Measurements from ENCODE around the gene MAGI2. TPM values are rescaled to one million over a fixed set of nuclear protein-coding genes. Genes with fewer than 3 reads are reported as not detected.

MAGI2 gene
- total RNA-seq, 2 donors from 2014 or later, result 0.08 to 0.19 TPM

GRCh38 chr7:78852951-78853350 is 600.5 kb downstream of the MAGI2 start:
- Mint-ChIP-seq H3K27ac (no peak overlapping the region), H3K4me3 (no peak overlapping the region), H3K36me3 (peaks cover 2% of the 10 kb centered on the region), H3K27me3 (no peaks in the 10 kb centered on the region), H3K4me1 (ENCODE audit: low read depth in 2 of 2) (no peaks in the 10 kb centered on the region), H3K9me3 (peaks cover 5% of the 10 kb centered on the region)
- no peak for ATAC-seq
- DNase-seq (ENCODE audit: low spot score), result no peak

GRCh38 chr7:78850093-78850740 is 603.2 kb downstream of the MAGI2 start:
- no peak for ATAC-seq

GRCh38 chr7:78845155-78845554 is 608.3 kb downstream of the MAGI2 start:
- Mint-ChIP-seq H3K27ac (no peak overlapping the region), H3K36me3 (peaks cover 6% of the 10 kb centered on the region), H3K4me3 (no peak overlapping the region), H3K9me3 (peaks cover 4% of the 10 kb centered on the region), H3K4me1 (ENCODE audit: low read depth in 2 of 2) (no peaks in the 10 kb centered on the region), H3K27me3 (no peaks in the 10 kb centered on the region)
- DNase-seq (ENCODE audit: low spot score) (no peak), ATAC-seq (no peak)

More at GRCh38 chr7:78850093-78850740, 603.2 kb downstream of the MAGI2 start:
- Mint-ChIP-seq H3K36me3 (no peaks in the 10 kb centered on the region), H3K4me1 (ENCODE audit: low read depth in 2 of 2) (no peaks in the 10 kb centered on the region), H3K9me3 (no peaks in the 10 kb centered on the region), H3K4me3 (no peak overlapping the region), H3K27me3 (no peaks in the 10 kb centered on the region), H3K27ac (no peak overlapping the region)
- DNase-seq (ENCODE audit: low spot score), result no peak

GRCh38 chr7:78842068-78842467 is 611.4 kb downstream of the MAGI2 start:
- ATAC-seq, result no peak
- peaks cover 6% of the 10 kb centered on the region for H3K36me3 Mint-ChIP-seq

GRCh38 chr7:78835897-78836296 is 617.6 kb downstream of the MAGI2 start:
- Mint-ChIP-seq H3K27me3 (no peaks in the 10 kb centered on the region), H3K27ac (no peak overlapping the region), H3K4me1 (ENCODE audit: low read depth in 2 of 2) (no peaks in the 10 kb centered on the region), H3K9me3 (peaks cover 11% of the 10 kb centered on the region), H3K36me3 (no peaks in the 10 kb centered on the region), H3K4me3 (no peak overlapping the region)
- DNase-seq (ENCODE audit: low spot score) (no peak), ATAC-seq (no peak)

More at GRCh38 chr7:78842068-78842467, 611.4 kb downstream of the MAGI2 start:
- no peak overlapping the region for H3K27ac Mint-ChIP-seq
- H3K27me3 Mint-ChIP-seq, result no peaks in the 10 kb centered on the region
- H3K4me1 Mint-ChIP-seq (ENCODE audit: low read depth in 2 of 2), result no peaks in the 10 kb centered on the region
- H3K9me3 Mint-ChIP-seq, result peaks cover 9% of the 10 kb centered on the region
- no peak for DNase-seq (ENCODE audit: low spot score)
- H3K4me3 Mint-ChIP-seq, result no peak overlapping the region

GRCh38 chr7:78828317-78828716 is 625.1 kb downstream of the MAGI2 start:
- H3K27ac Mint-ChIP-seq, result no peak overlapping the region
- ATAC-seq, result no peak
- no peaks in the 10 kb centered on the region for H3K4me1 Mint-ChIP-seq (ENCODE audit: low read depth in 2 of 2)
- H3K4me3 Mint-ChIP-seq, result no peak overlapping the region
- no peaks in the 10 kb centered on the region for H3K27me3 Mint-ChIP-seq
- no peak for DNase-seq (ENCODE audit: low spot score)
- H3K9me3 Mint-ChIP-seq, result peaks cover 6% of the 10 kb centered on the region
- H3K36me3 Mint-ChIP-seq, result no peaks in the 10 kb centered on the region

GRCh38 chr7:78803501-78804127 is 649.9 kb downstream of the MAGI2 start:
- no peaks in the 10 kb centered on the region for H3K4me1 Mint-ChIP-seq (ENCODE audit: low read depth in 2 of 2)
- no peaks in the 10 kb centered on the region for H3K36me3 Mint-ChIP-seq
- DNase-seq (ENCODE audit: low spot score) (no peak), ATAC-seq (no peak)
- H3K9me3 Mint-ChIP-seq, result peaks cover 6% of the 10 kb centered on the region
- H3K27ac Mint-ChIP-seq, result no peak overlapping the region
- no peaks in the 10 kb centered on the region for H3K27me3 Mint-ChIP-seq
- H3K4me3 Mint-ChIP-seq, result no peak overlapping the region

- Mint-ChIP-seq H3K4me1 (ENCODE audit: low read depth in 2 of 2) (no peaks in the 10 kb centered on the region), H3K9me3 (peaks cover 11% of the 10 kb centered on the region), H3K27ac (no peak overlapping the region), H3K36me3 (no peaks in the 10 kb centered on the region), H3K27me3 (no peaks in the 10 kb centered on the region), H3K4me3 (no peak overlapping the region)
- ATAC-seq (no peak), DNase-seq (ENCODE audit: low spot score) (no peak)
These were observed 659.4 kb downstream of the MAGI2 start for GRCh38 chr7:78794101-78794500.

- H3K9me3 Mint-ChIP-seq, result peaks cover 15% of the 10 kb centered on the region
- DNase-seq (ENCODE audit: low spot score) (no peak), ATAC-seq (no peak)
- H3K27me3 Mint-ChIP-seq, result no peaks in the 10 kb centered on the region
- H3K4me3 Mint-ChIP-seq, result no peak overlapping the region
- H3K4me1 Mint-ChIP-seq (ENCODE audit: low read depth in 2 of 2), result no peaks in the 10 kb centered on the region
- no peaks in the 10 kb centered on the region for H3K36me3 Mint-ChIP-seq
- no peak overlapping the region for H3K27ac Mint-ChIP-seq
These were observed 660.8 kb downstream of the MAGI2 start for GRCh38 chr7:78792624-78793023.

- peaks cover 15% of the 10 kb centered on the region for H3K9me3 Mint-ChIP-seq
- H3K4me1 Mint-ChIP-seq (ENCODE audit: low read depth in 2 of 2), result no peaks in the 10 kb centered on the region
- no peak overlapping the region for H3K27ac Mint-ChIP-seq
- DNase-seq (ENCODE audit: low spot score) (no peak), ATAC-seq (no peak)
- H3K36me3 Mint-ChIP-seq, result no peaks in the 10 kb centered on the region
- no peak overlapping the region for H3K4me3 Mint-ChIP-seq
- no peaks in the 10 kb centered on the region for H3K27me3 Mint-ChIP-seq
These were observed 661.5 kb downstream of the MAGI2 start for GRCh38 chr7:78792006-78792405.

GRCh38 chr7:78788464-78788863 is 665.0 kb downstream of the MAGI2 start:
- DNase-seq (ENCODE audit: low spot score) (no peak), ATAC-seq (no peak)
- peaks cover 7% of the 10 kb centered on the region for H3K36me3 Mint-ChIP-seq
- H3K4me3 Mint-ChIP-seq, result no peak overlapping the region
- H3K27me3 Mint-ChIP-seq, result no peaks in the 10 kb centered on the region
- H3K4me1 Mint-ChIP-seq (ENCODE audit: low read depth in 2 of 2), result no peaks in the 10 kb centered on the region
- peaks cover 17% of the 10 kb centered on the region for H3K9me3 Mint-ChIP-seq
- no peak overlapping the region for H3K27ac Mint-ChIP-seq

GRCh38 chr7:78787854-78788253 is 665.6 kb downstream of the MAGI2 start:
- H3K4me3 Mint-ChIP-seq, result no peak overlapping the region
- H3K9me3 Mint-ChIP-seq, result peaks cover 17% of the 10 kb centered on the region
- no peak for ATAC-seq
- no peak for DNase-seq (ENCODE audit: low spot score)
- no peaks in the 10 kb centered on the region for H3K4me1 Mint-ChIP-seq (ENCODE audit: low read depth in 2 of 2)
- H3K36me3 Mint-ChIP-seq, result peaks cover 7% of the 10 kb centered on the region
- no peak overlapping the region for H3K27ac Mint-ChIP-seq
- no peaks in the 10 kb centered on the region for H3K27me3 Mint-ChIP-seq

GRCh38 chr7:78786055-78786454 is 667.4 kb downstream of the MAGI2 start:
- DNase-seq (ENCODE audit: low spot score) (no peak), ATAC-seq (no peak)
- Mint-ChIP-seq H3K36me3 (peaks cover 7% of the 10 kb centered on the region), H3K27ac (no peak overlapping the region), H3K27me3 (no peaks in the 10 kb centered on the region), H3K4me3 (no peak overlapping the region), H3K4me1 (ENCODE audit: low read depth in 2 of 2) (no peaks in the 10 kb centered on the region), H3K9me3 (peaks cover 17% of the 10 kb centered on the region)

GRCh38 chr7:78783179-78783962 is 670.1 kb downstream of the MAGI2 start:
- Mint-ChIP-seq H3K4me1 (ENCODE audit: low read depth in 2 of 2) (no peaks in the 10 kb centered on the region), H3K27ac (no peak overlapping the region), H3K27me3 (no peaks in the 10 kb centered on the region), H3K4me3 (no peak overlapping the region), H3K9me3 (peaks cover 15% of the 10 kb centered on the region), H3K36me3 (peaks cover 7% of the 10 kb centered on the region)
- DNase-seq (ENCODE audit: low spot score) (no peak), ATAC-seq (no peak)
